Activated CD4-positive, CD25-positive, alpha-beta regulatory T cell (primary cell): ENCODE measurements around the gene PWP1.

Source experiments
- DNase-seq, 4 experiments: peaks; one replicate each; lab custom pipeline; 2025; lab: John Stamatoyannopoulos, UW

Gene PWP1

GRCh38 chr12:107735763-107736162, 50.2 kb downstream of the PWP1 start:
- no peak for DNase-seq

GRCh38 chr12:107736914-107737313, 51.3 kb downstream of the PWP1 start:
- no peak for DNase-seq

- no peak for DNase-seq
Measured at GRCh38 chr12:107748472-107748871, 62.9 kb downstream of the PWP1 start.

GRCh38 chr12:107749083-107749482, 63.5 kb downstream of the PWP1 start:
- DNase-seq = no peak

GRCh38 chr12:107759410-107759809, 73.8 kb downstream of the PWP1 start:
- no peak for DNase-seq

- peak in 1 of 4 experiments; percentile 13 for DNase-seq
Measured at GRCh38 chr12:107760207-107760808, 74.7 kb downstream of the PWP1 start.

- DNase-seq = peak; percentile 70 to 88 (median 82)
Measured at GRCh38 chr12:107760809-107761501, 75.4 kb downstream of the PWP1 start, which contains the start of gene PRDM4. Gene PRDM4, minus strand, starts transcription at chr12:107761137. Its CDS starts 622 bp downstream, at chr12:107760515.

GRCh38 chr12:107761502-107761904, 75.9 kb downstream of the PWP1 start:
- no peak for DNase-seq
